IMR-90 (cell line): ENCODE results near the gene NCCRP1. TPM values are rescaled to one million over a fixed set of nuclear protein-coding genes. Genes with fewer than 3 reads are reported as not detected.

ENCODE experiments used
- ATAC-seq: fragments of 200-7000 bp; cut with Tn5 transposase; 2 replicates; pipeline ENCODE4 v1.9.1; 2020; ENCODE audit warnings: low read depth, mild to moderate bottlenecking, moderate library complexity
- BruUV-seq: library from RNA; stranded (reverse); fragments of 400-500 nt; replicated peaks from 2 replicates; lab custom pipeline; 2021; lab: Mats Ljungman, UMichigan
- CTCF ChIA-PET: fragments of 300-600 bp; formaldehyde crosslinking; extraction: SDS; loops from one replicate; lab custom pipeline; 2021; ENCODE audit warnings: antibody characterized with exemption; lab: Yijun Ruan, JAX
- POLR2A ChIA-PET: fragments of 300-600 bp; sonication (Branson Sonifier 250); formaldehyde crosslinking; loops from one replicate; lab custom pipeline; 2022; ENCODE audit warnings: antibody characterized with exemption; ENCODE audit not compliant: unreplicated experiment; lab: Charles Lee
- DNase-seq: peaks from one replicate; pipeline ENCODE4 v3.0.0; 2013
- H2AFZ ChIP-seq: replicated peaks from 2 replicates; pipeline ENCODE3; 2013; ENCODE audit warnings: low read length, mild to moderate bottlenecking; ENCODE audit not compliant: poor library complexity
- H2AK5ac ChIP-seq: 2 replicates; pipeline ENCODE4 v1.6.1; 2013; ENCODE audit warnings: low read depth, low read length, inconsistent platforms
- H2AK9ac ChIP-seq: replicated peaks from 2 replicates; pipeline ENCODE3; 2013; ENCODE audit warnings: mild to moderate bottlenecking, low read depth, low read length, moderate library complexity; ENCODE audit not compliant: poor library complexity
- H2BK120ac ChIP-seq: 2 replicates; pipeline ENCODE4 v1.6.1; 2013; ENCODE audit warnings: low read depth, low read length, inconsistent platforms
- H2BK15ac ChIP-seq: 3 replicates; pipeline ENCODE4 v1.6.1; 2013; ENCODE audit warnings: low read depth, low read length, inconsistent platforms
- H2BK20ac ChIP-seq: 2 replicates; pipeline ENCODE4 v1.6.1; 2013; ENCODE audit warnings: low read depth, mild to moderate bottlenecking, inconsistent platforms, low read length, moderate library complexity
- H2BK5ac ChIP-seq: 2 replicates; pipeline ENCODE4 v1.6.1; 2013; ENCODE audit warnings: mild to moderate bottlenecking, low read depth, low read length, inconsistent platforms; ENCODE audit not compliant: poor library complexity, severe bottlenecking
- H3K14ac ChIP-seq: replicated peaks from 2 replicates; pipeline ENCODE4 v1.6.1; 2013; ENCODE audit warnings: low read depth, low read length, inconsistent platforms
- H3K18ac ChIP-seq: 2 replicates; pipeline ENCODE4 v1.6.1; 2013; ENCODE audit warnings: low read depth, low read length, control low read depth
- H3K23ac ChIP-seq: 2 replicates; pipeline ENCODE4 v1.6.1; 2013; ENCODE audit warnings: low read depth, low read length, inconsistent platforms
- H3K27ac ChIP-seq: 2 replicates; pipeline ENCODE4 v1.5.1; 2013; ENCODE audit warnings: mild to moderate bottlenecking, control low read depth, low read length; ENCODE audit not compliant: insufficient read depth
- H3K27me3 ChIP-seq: 2 replicates; pipeline ENCODE4 v1.6.1; 2013; ENCODE audit warnings: low read length; ENCODE audit not compliant: control insufficient read depth, insufficient read depth
- H3K36me3 ChIP-seq: 2 replicates; pipeline ENCODE4 v1.6.1; 2013; ENCODE audit warnings: low read length, mixed read lengths; ENCODE audit not compliant: control insufficient read depth, insufficient read depth
- H3K4ac ChIP-seq: 2 replicates; pipeline ENCODE4 v1.6.1; 2013; ENCODE audit warnings: low read depth, low read length, inconsistent platforms
- H3K4me1 ChIP-seq: 2 replicates; pipeline ENCODE4 v1.6.1; 2013; ENCODE audit warnings: low read length, mixed read lengths; ENCODE audit not compliant: control insufficient read depth, insufficient read depth
- H3K4me2 ChIP-seq: 2 replicates; pipeline ENCODE4 v1.6.1; 2013; ENCODE audit warnings: low read depth, mild to moderate bottlenecking, control low read depth, low read length, moderate library complexity
- H3K4me3 ChIP-seq: 2 replicates; pipeline ENCODE4 v1.5.1; 2013; ENCODE audit warnings: low read depth, mild to moderate bottlenecking, control low read depth, low read length, moderate library complexity; ENCODE audit not compliant: insufficient read depth
- H3K56ac ChIP-seq: 2 replicates; pipeline ENCODE4 v1.6.1; 2013; ENCODE audit warnings: low read length, inconsistent platforms; ENCODE audit not compliant: insufficient read depth; ENCODE audit errors: extremely low read depth
- H3K79me1 ChIP-seq, 2 experiments: 2 replicates each; pipeline ENCODE4 v1.6.1; 2013; ENCODE audit warnings: low read length in 2 of 2, inconsistent platforms in 1 of 2, low read depth in 1 of 2
- H3K9ac ChIP-seq: 2 replicates; pipeline ENCODE4 v1.6.1; 2013; ENCODE audit warnings: low read depth, low read length, control low read depth
- H3K9me1 ChIP-seq: 2 replicates; pipeline ENCODE4 v1.6.1; 2013; ENCODE audit warnings: low read length, inconsistent platforms; ENCODE audit not compliant: insufficient read depth
- H3K9me3 ChIP-seq: 2 replicates; pipeline ENCODE4 v1.6.1; 2013; ENCODE audit warnings: low read length; ENCODE audit not compliant: control insufficient read depth, insufficient read depth
- H4K20me1 ChIP-seq: 2 replicates; pipeline ENCODE4 v1.6.1; 2013; ENCODE audit warnings: low read length, inconsistent platforms; ENCODE audit not compliant: insufficient read depth
- H4K5ac ChIP-seq: 2 replicates; pipeline ENCODE4 v1.6.1; 2013; ENCODE audit warnings: mild to moderate bottlenecking, low read depth, low read length, control low read depth
- H4K8ac ChIP-seq, 2 experiments: 2 replicates each; pipeline ENCODE4 v1.6.1; 2013; ENCODE audit warnings: low read depth in 2 of 2, low read length in 2 of 2, control low read depth in 1 of 2, inconsistent platforms in 1 of 2
- H4K91ac ChIP-seq: 2 replicates; pipeline ENCODE4 v1.6.1; 2013; ENCODE audit warnings: low read depth, low read length, inconsistent platforms; ENCODE audit not compliant: insufficient read depth
- BHLHE40 ChIP-seq: fragments of 150-350 bp; IDR thresholded peaks from 2 replicates; pipeline ENCODE4 v1.6.1; 2016; ENCODE audit warnings: mild to moderate bottlenecking, low read depth, low read length
- CEBPB ChIP-seq: IDR thresholded peaks from 2 replicates; pipeline ENCODE4 v1.6.1; 2012; ENCODE audit warnings: low read depth, low read length, improper control_type of control experiment
- CHD1 ChIP-seq: IDR thresholded peaks from 2 replicates; pipeline ENCODE4 v1.6.1; 2012; ENCODE audit warnings: low read depth, low read length, improper control_type of control experiment
- CTCF ChIP-seq: conservative IDR thresholded peaks from 2 replicates; pipeline ENCODE4 v1.5.1; 2012; ENCODE audit warnings: mild to moderate bottlenecking, low read depth, low read length, improper control_type of control experiment
- FOS ChIP-seq: fragments of 150-350 bp; IDR thresholded peaks from 2 replicates; pipeline ENCODE4 v1.6.1; 2016; ENCODE audit warnings: low read depth, low read length
- MAFK ChIP-seq: IDR thresholded peaks from 2 replicates; pipeline ENCODE4 v1.6.1; 2012; ENCODE audit warnings: low read depth, low read length, improper control_type of control experiment
- MXI1 ChIP-seq: IDR thresholded peaks from 2 replicates; pipeline ENCODE4 v1.6.1; 2012; ENCODE audit warnings: low read depth, mild to moderate bottlenecking, low read length, moderate library complexity, borderline replicate concordance
- NFE2L2 ChIP-seq: fragments of 150-350 bp; IDR thresholded peaks from 2 replicates; pipeline ENCODE4 v1.6.1; 2016; ENCODE audit warnings: low read depth, mild to moderate bottlenecking, low read length
- POLR2A ChIP-seq: IDR thresholded peaks from 2 replicates; pipeline ENCODE4 v1.6.1; 2012; ENCODE audit warnings: mild to moderate bottlenecking, low read depth, low read length
- RAD21 ChIP-seq: IDR thresholded peaks from 2 replicates; pipeline ENCODE4 v1.6.1; 2012; ENCODE audit warnings: low read length, improper control_type of control experiment
- RCOR1 ChIP-seq: IDR thresholded peaks from 2 replicates; pipeline ENCODE4 v1.6.1; 2012; ENCODE audit warnings: mild to moderate bottlenecking, low read length, improper control_type of control experiment; ENCODE audit not compliant: insufficient replicate concordance
- RFX5 ChIP-seq: IDR thresholded peaks from 2 replicates; pipeline ENCODE4 v1.8.0; 2012; ENCODE audit warnings: low read depth, mild to moderate bottlenecking, low read length, moderate library complexity
- SMC3 ChIP-seq: fragments of 150-350 bp; IDR thresholded peaks from 2 replicates; pipeline ENCODE4 v1.6.1; 2016; ENCODE audit warnings: low read depth, mild to moderate bottlenecking, antibody characterized with exemption, low read length, moderate library complexity
- WGBS, 2 experiments: methylation state at CpG; one replicate each; pipeline versions ENCODE4 v1.1.5 to v1.1.7; 2013; ENCODE audit warnings: missing lambda C conversion rate in 2 of 2; ENCODE audit not compliant: insufficient read length in 1 of 2; ENCODE audit errors: extremely low coverage in 2 of 2; 5-methylcytosine and 5-hydroxymethylcytosine counted together
- dilution Hi-C: fragments of 300-500 bp; cut with HindIII; formaldehyde crosslinking; loops from one replicate; pipeline ENCODE4 v1.14.3; 2018; ENCODE audit warnings: low sequenced_read_pairs; ENCODE audit not compliant: unreplicated experiment
- in situ Hi-C: fragments of 300-500 bp; cut with MboI; formaldehyde crosslinking; loops from 3 replicates; pipeline ENCODE4 v1.14.3; 2019; ENCODE audit warnings: low sequenced_read_pairs, inconsistent platforms, mixed read lengths
- intact Hi-C: fragments of 100-400 bp; cut with micrococcal nuclease; formaldehyde crosslinking; loops from 2 replicates; pipeline ENCODE4 v1.10.0; 2022
- polyA plus RNA-seq, 3 experiments: library from polyadenylated mRNA; depleted of rRNA; stranded (reverse); fragments of >200 nt; gene quantifications; 2 replicates each; pipeline ENCODE4 v1.2.3, GENCODE V29; 2012; ENCODE audit warnings: low replicate concordance in 1 of 3
- total RNA-seq: library from RNA; depleted of rRNA; stranded (reverse); fragments of >200 nt; gene quantifications from 2 replicates; pipeline ENCODE4 v1.2.3, GENCODE V29; 2012
- TF ChIP-seq, protein P1 (sequence below): fragments of 150-350 bp; IDR thresholded peaks from 2 replicates; pipeline ENCODE4 v1.6.1; 2017; ENCODE audit warnings: mild to moderate bottlenecking, antibody characterized with exemption, low read length, low read depth
- TF ChIP-seq, protein P2 (sequence below): fragments of 150-350 bp; IDR thresholded peaks from 2 replicates; pipeline ENCODE4 v1.6.1; 2016; ENCODE audit warnings: low read depth, mild to moderate bottlenecking, low read length, moderate library complexity, borderline replicate concordance

Gene NCCRP1
- total and polyA plus RNA-seq, 2 of the 4 experiments (the other 2 are of a cell fraction): not detected

DNA sequence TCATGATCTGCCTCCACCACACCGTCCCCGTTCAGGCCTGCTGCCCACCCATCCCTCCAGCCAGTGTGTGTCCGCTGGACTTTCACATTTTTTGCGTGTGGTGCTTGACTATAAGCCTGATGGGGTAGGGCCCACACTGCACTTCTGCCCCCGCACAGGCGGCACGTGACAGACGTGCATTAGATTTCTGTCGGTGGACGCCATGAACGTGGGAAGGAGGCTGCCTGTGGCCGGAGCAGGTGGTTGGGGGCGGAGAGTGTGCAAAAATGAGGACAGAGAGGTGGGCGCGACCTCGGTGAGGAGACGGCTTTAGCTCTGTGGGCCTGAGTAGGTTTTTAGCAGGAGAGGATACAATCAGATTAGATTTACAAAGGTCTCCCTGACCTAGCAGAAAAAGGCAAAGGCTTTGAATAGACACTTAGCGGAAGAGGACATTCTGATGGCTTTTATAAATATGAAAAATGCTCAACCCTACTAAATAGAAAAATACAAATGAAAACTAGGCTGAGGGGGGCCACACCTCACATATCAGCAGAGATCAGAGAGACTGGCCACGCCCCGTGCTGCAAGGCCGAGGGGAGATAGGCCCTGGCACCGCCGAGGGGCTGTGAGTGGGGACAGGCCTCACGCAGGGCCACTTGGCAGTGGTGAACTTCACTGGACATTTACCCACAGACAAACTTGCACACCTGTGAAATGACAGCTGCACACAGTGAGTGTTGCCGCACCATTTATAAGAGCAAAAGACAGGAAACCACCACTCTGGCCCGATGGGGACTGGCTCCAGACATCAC, 45.8 kb upstream of the NCCRP1 start:
- Histone ChIP-seq H3K14ac (no peak overlapping the region), H4K91ac (no peak overlapping the region), H3K56ac (no peak overlapping the region), H4K8ac (no peak overlapping the region), H4K5ac (no peak overlapping the region), H3K9me3 (peaks cover 2% of the 10 kb centered on the region), H3K4me3 (no peak overlapping the region), H3K9ac (no peak overlapping the region), H2BK20ac (no peak overlapping the region), H2BK15ac (no peak overlapping the region), H3K36me3 (peaks cover 3% of the 10 kb centered on the region; the same call in 1 of the 2 replicates), H3K23ac (no peak overlapping the region), H3K27ac (no peak overlapping the region), H3K79me1 (peaks cover 44 to 66% of the 10 kb centered on the region in 2 experiments), H3K18ac (no peak overlapping the region), H4K20me1 (peaks cover 35% of the 10 kb centered on the region), H3K4me2 (no peak overlapping the region), H2AFZ (no peak overlapping the region), H3K4ac (no peak overlapping the region), H2BK5ac (no peak overlapping the region), H3K27me3 (no peaks in the 10 kb centered on the region), H2BK120ac (no peak overlapping the region), H3K4me1 (peaks cover 4% of the 10 kb centered on the region; the same call in 1 of the 2 replicates), H2AK5ac (no peak overlapping the region), H3K9me1 (peaks cover 9% of the 10 kb centered on the region; the same call in 1 of the 2 replicates), H2AK9ac (no peak overlapping the region)
- intact Hi-C loops (no loop called here), dilution Hi-C loops (no loop called here), in situ Hi-C loops (no loop called here)
- ChIA-PET POLR2A (no interaction called here), CTCF (no interaction called here)
- no peak for ATAC-seq
- WGBS, 2 experiments: 92% methylated on average over 15 of the region's 26 CpGs; no CpG with 5 or more reads in 1 of the 2 experiments
- TF ChIP-seq, protein P1, sequence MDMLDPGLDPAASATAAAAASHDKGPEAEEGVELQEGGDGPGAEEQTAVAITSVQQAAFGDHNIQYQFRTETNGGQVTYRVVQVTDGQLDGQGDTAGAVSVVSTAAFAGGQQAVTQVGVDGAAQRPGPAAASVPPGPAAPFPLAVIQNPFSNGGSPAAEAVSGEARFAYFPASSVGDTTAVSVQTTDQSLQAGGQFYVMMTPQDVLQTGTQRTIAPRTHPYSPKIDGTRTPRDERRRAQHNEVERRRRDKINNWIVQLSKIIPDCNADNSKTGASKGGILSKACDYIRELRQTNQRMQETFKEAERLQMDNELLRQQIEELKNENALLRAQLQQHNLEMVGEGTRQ: no peak
- TF ChIP-seq BHLHE40 (no peak), CHD1 (no peak), NFE2L2 (no peak), MXI1 (no peak), CTCF (no peak), SMC3 (no peak), POLR2A (no peak), MAFK (no peak), RFX5 (no peak), CEBPB (no peak), RAD21 (no peak), RCOR1 (no peak), FOS (no peak)
- TF ChIP-seq, protein P2, sequence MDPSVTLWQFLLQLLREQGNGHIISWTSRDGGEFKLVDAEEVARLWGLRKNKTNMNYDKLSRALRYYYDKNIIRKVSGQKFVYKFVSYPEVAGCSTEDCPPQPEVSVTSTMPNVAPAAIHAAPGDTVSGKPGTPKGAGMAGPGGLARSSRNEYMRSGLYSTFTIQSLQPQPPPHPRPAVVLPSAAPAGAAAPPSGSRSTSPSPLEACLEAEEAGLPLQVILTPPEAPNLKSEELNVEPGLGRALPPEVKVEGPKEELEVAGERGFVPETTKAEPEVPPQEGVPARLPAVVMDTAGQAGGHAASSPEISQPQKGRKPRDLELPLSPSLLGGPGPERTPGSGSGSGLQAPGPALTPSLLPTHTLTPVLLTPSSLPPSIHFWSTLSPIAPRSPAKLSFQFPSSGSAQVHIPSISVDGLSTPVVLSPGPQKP: no peak
- DNase-seq: no peak
- BruUV-seq: no TSS peak
